ENCODE results near the gene FOXN1.
A peak's percentile ranks its signal among the peaks of the same experiment; 100 is the strongest.

The FOXN1 gene

GRCh38 chr17:28552176-28552999, 46.2 kb downstream of the FOXN1 start, which contains the start of gene UNC119:
UNC119 (minus strand) TSS chr17:28552624; CDS start chr17:28552557, 67 bp downstream.
- H3K27ac Mint-ChIP-seq = peak within 1 kb of the TSS; percentile 86
- no peaks in the 10 kb centered on the region for H3K9me3 Mint-ChIP-seq
- H3K27me3 Mint-ChIP-seq = no peaks in the 10 kb centered on the region
- peaks cover 65% of the 10 kb centered on the region for H3K4me1 Mint-ChIP-seq
- ATAC-seq = peak; percentile 88
- H3K4me3 Mint-ChIP-seq = peak within 1 kb of the TSS; percentile 97
- H3K36me3 Mint-ChIP-seq = peaks cover 38% of the 10 kb centered on the region

GRCh38 chr17:28553000-28553505, 46.9 kb downstream of the FOXN1 start:
- peak overlapping the region; percentile 38 for H3K27ac Mint-ChIP-seq
- no peak for ATAC-seq
- H3K27me3 Mint-ChIP-seq = no peaks in the 10 kb centered on the region
- peaks cover 59% of the 10 kb centered on the region for H3K4me1 Mint-ChIP-seq
- peak overlapping the region; percentile 97 for H3K4me3 Mint-ChIP-seq
- peaks cover 45% of the 10 kb centered on the region for H3K36me3 Mint-ChIP-seq
- no peaks in the 10 kb centered on the region for H3K9me3 Mint-ChIP-seq

GRCh38 chr17:28554565-28554964, 48.4 kb downstream of the FOXN1 start:
- H3K4me3 Mint-ChIP-seq = no peak overlapping the region

GRCh38 chr17:28555022-28555421, 48.9 kb downstream of the FOXN1 start:
- Mint-ChIP-seq H3K36me3 (peaks cover 64% of the 10 kb centered on the region), H3K4me3 (no peak overlapping the region), H3K27ac (no peak overlapping the region), H3K9me3 (no peaks in the 10 kb centered on the region), H3K4me1 (peaks cover 39% of the 10 kb centered on the region), H3K27me3 (no peaks in the 10 kb centered on the region)
- ATAC-seq = no peak

More at GRCh38 chr17:28554565-28554964, 48.4 kb downstream of the FOXN1 start:
- Mint-ChIP-seq H3K36me3 (peaks cover 60% of the 10 kb centered on the region), H3K9me3 (no peaks in the 10 kb centered on the region), H3K4me1 (peaks cover 43% of the 10 kb centered on the region), H3K27me3 (no peaks in the 10 kb centered on the region), H3K27ac (no peak overlapping the region)
- ATAC-seq = no peak

GRCh38 chr17:28563475-28563874, 57.3 kb downstream of the FOXN1 start:
- Mint-ChIP-seq H3K4me3 (no peak overlapping the region), H3K4me1 (peaks cover 16% of the 10 kb centered on the region), H3K36me3 (peaks cover 49% of the 10 kb centered on the region), H3K27ac (no peak overlapping the region), H3K9me3 (no peaks in the 10 kb centered on the region), H3K27me3 (no peaks in the 10 kb centered on the region)
- no peak for ATAC-seq

- Mint-ChIP-seq H3K27me3 (no peaks in the 10 kb centered on the region), H3K9me3 (no peaks in the 10 kb centered on the region), H3K4me1 (peaks cover 46% of the 10 kb centered on the region), H3K27ac (peak overlapping the region; percentile 17), H3K4me3 (peak overlapping the region; percentile 6), H3K36me3 (peaks cover 25% of the 10 kb centered on the region)
- ATAC-seq = peak; percentile 66
Observed at GRCh38 chr17:28567604-28568003, 61.5 kb downstream of the FOXN1 start.

DNA sequence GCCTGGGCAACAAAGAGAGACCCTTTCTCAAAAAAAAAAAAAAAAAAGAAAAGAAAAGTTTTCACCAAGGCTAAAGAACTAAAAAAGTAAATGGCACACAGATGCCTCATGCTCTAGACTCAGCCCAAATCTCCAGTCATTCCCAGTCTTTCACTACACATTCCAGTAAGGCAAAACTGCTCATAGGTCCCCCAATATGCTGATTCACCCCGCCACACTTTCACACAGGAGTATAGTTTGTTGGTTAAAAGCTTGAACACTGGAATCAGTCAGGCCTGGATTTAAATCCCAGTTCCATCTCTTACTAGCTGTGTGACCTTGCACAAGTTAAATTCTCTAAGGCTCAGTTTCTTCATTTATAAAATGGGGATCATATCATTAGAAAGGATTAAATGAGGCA, 63.3 kb downstream of the FOXN1 start:
- Mint-ChIP-seq H3K36me3 (peaks cover 21% of the 10 kb centered on the region), H3K9me3 (no peaks in the 10 kb centered on the region), H3K4me1 (peaks cover 50% of the 10 kb centered on the region), H3K4me3 (no peak overlapping the region), H3K27me3 (no peaks in the 10 kb centered on the region), H3K27ac (peak overlapping the region; percentile 9)
- ATAC-seq = no peak

DNA sequence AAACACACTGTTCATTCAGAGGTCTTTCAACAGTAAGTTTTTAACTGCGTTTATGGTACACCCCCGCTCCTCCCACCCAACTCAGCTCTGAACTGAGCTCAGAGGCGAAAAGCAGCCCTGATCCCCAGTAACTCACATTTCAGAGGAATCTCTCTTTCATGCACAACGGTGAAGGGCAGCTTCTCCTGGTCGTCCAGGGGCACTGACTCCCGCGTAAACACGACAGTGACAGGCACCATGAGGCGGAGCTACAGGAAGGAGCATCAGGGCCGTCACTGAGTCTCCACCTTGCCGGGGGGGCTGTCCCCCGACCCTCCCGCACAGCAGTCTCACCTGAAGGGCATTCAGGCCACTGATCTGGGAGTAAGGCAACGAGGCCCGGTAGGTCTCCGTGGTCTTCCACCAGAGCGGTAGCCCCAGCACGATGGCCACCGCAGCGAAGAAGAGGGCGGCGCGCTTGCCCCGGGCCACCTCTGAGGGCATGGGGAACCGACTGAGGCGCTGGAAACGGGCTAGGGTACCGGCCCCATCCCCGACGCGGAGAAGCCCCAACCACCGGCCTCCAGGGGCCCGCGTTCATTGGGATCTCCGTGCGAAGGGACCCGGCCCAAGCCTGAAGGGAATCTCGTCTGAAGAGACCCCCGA, 64.7 kb downstream of the FOXN1 start:
- Mint-ChIP-seq H3K9me3 (no peaks in the 10 kb centered on the region), H3K4me1 (peaks cover 53% of the 10 kb centered on the region), H3K36me3 (peaks cover 22% of the 10 kb centered on the region), H3K27me3 (no peaks in the 10 kb centered on the region), H3K4me3 (peak overlapping the region; percentile 96), H3K27ac (peak overlapping the region; percentile 81)
- peak; percentile 56 for ATAC-seq

GRCh38 chr17:28571361-28572122, 65.4 kb downstream of the FOXN1 start, which contains the start of gene PIGS:
PIGS (minus strand) TSS chr17:28571524; CDS start chr17:28571496, 28 bp downstream.
- Mint-ChIP-seq H3K27ac (peak within 1 kb of the TSS; percentile 81), H3K27me3 (no peaks in the 10 kb centered on the region), H3K36me3 (peaks cover 22% of the 10 kb centered on the region), H3K9me3 (no peaks in the 10 kb centered on the region), H3K4me1 (peaks cover 60% of the 10 kb centered on the region), H3K4me3 (peak within 1 kb of the TSS; percentile 96)
- ATAC-seq = peak; percentile 98

GRCh38 chr17:28572259-28573039, 66.3 kb downstream of the FOXN1 start:
- no peaks in the 10 kb centered on the region for H3K9me3 Mint-ChIP-seq
- H3K4me1 Mint-ChIP-seq = peaks cover 61% of the 10 kb centered on the region
- H3K36me3 Mint-ChIP-seq = peaks cover 22% of the 10 kb centered on the region
- H3K4me3 Mint-ChIP-seq = peak overlapping the region; percentile 96
- peak overlapping the region; percentile 81 for H3K27ac Mint-ChIP-seq
- no peaks in the 10 kb centered on the region for H3K27me3 Mint-ChIP-seq
- no peak for ATAC-seq

DNA sequence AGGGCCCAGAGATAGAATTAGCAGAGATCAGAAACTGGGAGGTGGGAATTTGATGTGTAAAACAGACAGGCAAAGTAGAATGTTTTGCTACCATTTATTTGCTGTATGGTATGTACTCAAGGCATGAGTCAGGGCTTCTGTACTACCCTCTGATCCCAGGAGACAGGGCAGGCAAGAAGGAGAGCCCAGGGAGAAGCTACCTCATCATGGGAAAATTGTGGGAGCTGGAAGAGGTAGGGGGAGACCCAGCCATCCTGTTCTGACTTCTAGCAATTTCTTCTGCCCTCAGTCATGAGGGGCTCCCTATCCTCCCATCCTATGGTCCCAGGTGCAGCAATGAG, 66.9 kb downstream of the FOXN1 start:
- peaks cover 17% of the 10 kb centered on the region for H3K36me3 Mint-ChIP-seq
- no peaks in the 10 kb centered on the region for H3K9me3 Mint-ChIP-seq
- peaks cover 55% of the 10 kb centered on the region for H3K4me1 Mint-ChIP-seq
- H3K27ac Mint-ChIP-seq = peak overlapping the region; percentile 81
- H3K27me3 Mint-ChIP-seq = no peaks in the 10 kb centered on the region
- no peak overlapping the region for H3K4me3 Mint-ChIP-seq
- no peak for ATAC-seq

DNA sequence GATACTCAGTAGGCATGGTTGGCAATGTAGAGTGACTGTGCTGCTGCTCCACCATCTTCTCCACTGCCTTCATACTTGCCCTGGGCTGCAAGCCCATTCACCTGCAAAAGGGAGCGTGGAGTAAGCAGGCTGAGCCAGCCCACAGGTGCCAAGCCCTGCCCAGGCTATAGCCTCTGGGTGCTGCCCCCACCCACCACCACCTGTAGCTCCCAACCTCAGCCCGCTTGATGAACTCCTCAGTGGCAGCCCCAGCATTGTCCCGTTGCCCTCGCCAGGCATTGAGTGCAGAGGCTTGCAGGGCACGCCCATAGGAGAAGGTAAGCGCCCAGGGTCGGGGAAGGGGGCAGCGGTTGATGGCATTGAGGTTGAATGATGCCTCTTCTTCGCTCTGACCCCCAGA, 67.4 kb downstream of the FOXN1 start:
- Mint-ChIP-seq H3K4me3 (no peak overlapping the region), H3K9me3 (no peaks in the 10 kb centered on the region), H3K27me3 (no peaks in the 10 kb centered on the region), H3K36me3 (peaks cover 12% of the 10 kb centered on the region), H3K4me1 (peaks cover 50% of the 10 kb centered on the region), H3K27ac (no peak overlapping the region)
- ATAC-seq = no peak

DNA sequence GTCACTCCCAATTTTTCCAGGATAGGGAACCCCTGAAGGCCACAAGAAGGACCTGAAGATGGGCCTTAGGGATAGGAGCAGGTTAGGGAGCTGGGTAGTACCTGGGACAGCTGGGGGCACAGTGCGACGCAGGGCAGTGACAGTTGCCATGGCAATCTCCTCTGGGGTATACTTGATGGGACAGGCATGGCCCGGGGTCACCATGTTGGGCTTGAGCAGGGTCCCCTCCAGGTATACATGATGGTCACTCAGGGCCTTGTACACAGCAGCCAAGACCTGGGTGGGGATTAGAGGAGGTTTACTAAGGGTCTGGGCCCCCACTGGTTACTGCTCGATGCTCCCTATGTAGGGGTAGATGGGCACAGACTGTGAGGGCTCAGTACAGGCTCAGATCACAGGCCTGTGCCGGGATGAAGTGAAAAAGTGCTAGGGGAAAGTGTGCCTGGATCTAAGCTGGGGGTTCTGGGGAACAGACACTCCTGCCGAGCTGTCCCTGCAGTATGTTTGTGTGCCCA, 67.9 kb downstream of the FOXN1 start:
- no peak overlapping the region for H3K27ac Mint-ChIP-seq
- H3K36me3 Mint-ChIP-seq = peaks cover 10% of the 10 kb centered on the region
- H3K4me1 Mint-ChIP-seq = peaks cover 47% of the 10 kb centered on the region
- H3K4me3 Mint-ChIP-seq = no peak overlapping the region
- H3K27me3 Mint-ChIP-seq = no peaks in the 10 kb centered on the region
- no peak for ATAC-seq
- no peaks in the 10 kb centered on the region for H3K9me3 Mint-ChIP-seq

GRCh38 chr17:28574526-28574925, 68.4 kb downstream of the FOXN1 start:
- H3K4me3 Mint-ChIP-seq = no peak overlapping the region
- H3K4me1 Mint-ChIP-seq = peaks cover 43% of the 10 kb centered on the region
- no peak overlapping the region for H3K27ac Mint-ChIP-seq
- peaks cover 10% of the 10 kb centered on the region for H3K36me3 Mint-ChIP-seq
- no peaks in the 10 kb centered on the region for H3K9me3 Mint-ChIP-seq
- H3K27me3 Mint-ChIP-seq = no peaks in the 10 kb centered on the region
- no peak for ATAC-seq
